Urinary bladder (tissue), 4 donors: Measurements from ENCODE around the gene KDM3B. TPM values are rescaled to one million over a fixed set of nuclear protein-coding genes. Genes with fewer than 3 reads are reported as not detected.
"Not testable (repeated sequence)": the region's sequence is repeated elsewhere in the genome, so short reads cannot be mapped to it uniquely, and the experiment has no call there.

Experiments used
- DNase-seq: peaks from one replicate; pipeline ENCODE4 v3.0.0-alpha.2; 2015; ENCODE audit errors: extremely low spot score
- H3K27ac ChIP-seq: one replicate; pipeline ENCODE4 v1.5.1; 2013; ENCODE audit warnings: low read depth, mild to moderate bottlenecking, moderate library complexity
- H3K36me3 ChIP-seq: one replicate; pipeline ENCODE4 v1.6.1; 2013; ENCODE audit warnings: mild to moderate bottlenecking, moderate library complexity; ENCODE audit not compliant: insufficient read depth
- H3K4me1 ChIP-seq: one replicate; pipeline ENCODE4 v1.6.1; 2013; ENCODE audit warnings: mild to moderate bottlenecking, moderate library complexity; ENCODE audit not compliant: insufficient read depth
- H3K4me3 ChIP-seq: one replicate; pipeline ENCODE4 v1.5.1; 2013; ENCODE audit warnings: low read depth, low read length
- WGBS: extraction: QIAGEN DNeasy Blood & Tissue Kit; methylation state at CpG from one replicate; pipeline ENCODE4 v1.1.7; 2013; 5-methylcytosine and 5-hydroxymethylcytosine counted together
- polyA plus RNA-seq: library from polyadenylated mRNA; stranded (reverse); fragments of 200-250 nt; gene quantifications from one replicate; pipeline ENCODE4 v1.2.3, GENCODE V29; 2013
- total RNA-seq: library from RNA; depleted of rRNA; stranded (reverse); fragments of >200 nt; gene quantifications from one replicate; pipeline ENCODE4 v1.2.3, GENCODE V29; 2014
- donor health status: healthy with polysubstance abuse.
- donor health status: healthy.

The KDM3B gene
- total RNA-seq = 68.7 TPM
- polyA plus RNA-seq = 36.2 TPM

DNA sequence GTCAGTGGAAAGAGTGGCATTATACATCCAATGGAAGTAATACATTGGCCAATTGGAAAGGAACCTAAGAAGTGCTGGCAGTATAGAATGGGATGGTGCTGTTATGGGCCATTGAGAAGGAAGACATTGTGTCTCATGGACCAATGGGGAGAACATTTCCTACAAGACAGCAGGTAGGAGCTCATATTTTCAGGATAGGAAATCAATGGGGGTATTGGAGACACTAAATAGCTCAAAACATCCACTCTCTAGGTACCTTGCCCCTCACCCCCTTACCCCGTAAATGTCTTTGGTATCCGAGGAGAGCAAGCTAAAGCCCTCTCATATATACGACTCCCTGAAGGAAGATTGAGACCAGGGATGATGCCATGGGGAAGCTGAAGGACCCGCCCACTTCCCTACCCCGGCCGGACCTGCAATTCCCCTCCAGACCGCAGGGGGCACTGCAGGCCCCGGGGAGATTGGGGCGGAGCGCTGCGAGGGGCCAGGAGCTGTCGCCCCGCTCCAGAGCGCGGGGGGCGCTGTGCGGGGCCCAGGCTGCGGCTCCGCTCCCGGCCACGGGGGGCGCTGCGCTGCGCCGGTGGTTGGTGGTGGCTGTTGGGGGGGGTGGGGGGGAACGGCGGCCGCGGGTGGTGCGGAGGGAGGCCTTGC is at the start of gene KDM3B:
KDM3B (plus strand) TSS at position 615 of the 651 bp plus-strand sequence. CDS start 111 bp downstream, outside the sequence.
- H3K27ac ChIP-seq = peak within 1 kb of the TSS; percentile 100
- H3K36me3 ChIP-seq = no peaks in the 10 kb centered on the region
- WGBS = 7% methylated on average over 30 of the region's 30 CpGs
- peaks cover 2% of the 10 kb centered on the region for H3K4me1 ChIP-seq
- H3K4me3 ChIP-seq = peak within 1 kb of the TSS; percentile 99
- DNase-seq = no peak

DNA sequence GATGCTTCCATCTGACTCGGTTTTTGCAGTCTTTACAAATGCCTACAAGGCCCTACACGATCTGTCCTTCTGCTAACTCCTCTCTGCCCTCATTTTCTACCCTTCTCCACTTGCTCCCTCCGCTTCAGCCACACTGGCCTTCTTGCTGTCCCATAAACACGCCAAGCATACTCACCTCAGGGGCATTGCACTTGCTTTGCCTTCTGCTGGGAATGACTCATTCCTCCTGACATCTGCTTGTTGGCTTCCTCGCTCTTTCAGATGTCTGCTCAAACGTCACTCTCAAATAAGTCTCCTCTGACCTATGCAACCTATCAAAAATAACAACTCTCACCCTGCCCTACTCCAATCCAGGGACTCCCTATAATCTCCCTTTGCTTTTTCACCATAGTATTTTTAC is 49.1 kb upstream of the KDM3B start:
- H3K4me1 ChIP-seq = no peaks in the 10 kb centered on the region
- no peak overlapping the region for H3K27ac ChIP-seq
- no peak overlapping the region for H3K4me3 ChIP-seq
- 91% methylated on average over 6 of the region's 6 CpGs for WGBS
- DNase-seq = no peak
- H3K36me3 ChIP-seq = no peaks in the 10 kb centered on the region

DNA sequence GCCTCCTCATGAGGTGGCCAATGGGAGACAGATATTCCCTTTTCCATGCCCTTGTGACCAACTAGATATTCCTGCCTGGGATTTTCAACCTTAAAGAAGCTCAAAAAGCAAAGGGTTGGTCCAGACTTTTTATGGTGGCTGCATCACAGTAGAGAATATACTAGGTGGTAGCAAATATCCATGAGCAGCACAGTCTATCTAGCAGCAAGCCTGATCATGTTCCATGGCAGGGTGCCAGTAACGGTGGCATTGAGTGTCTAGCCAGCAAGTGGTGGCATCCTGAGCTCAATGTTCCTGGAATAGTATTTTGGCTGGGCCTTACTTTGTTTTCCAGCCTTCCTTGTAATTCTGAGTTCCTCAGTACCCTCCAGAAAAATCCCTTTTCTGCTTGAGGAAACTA is 46.7 kb upstream of the KDM3B start:
- no peak overlapping the region for H3K27ac ChIP-seq

DNA sequence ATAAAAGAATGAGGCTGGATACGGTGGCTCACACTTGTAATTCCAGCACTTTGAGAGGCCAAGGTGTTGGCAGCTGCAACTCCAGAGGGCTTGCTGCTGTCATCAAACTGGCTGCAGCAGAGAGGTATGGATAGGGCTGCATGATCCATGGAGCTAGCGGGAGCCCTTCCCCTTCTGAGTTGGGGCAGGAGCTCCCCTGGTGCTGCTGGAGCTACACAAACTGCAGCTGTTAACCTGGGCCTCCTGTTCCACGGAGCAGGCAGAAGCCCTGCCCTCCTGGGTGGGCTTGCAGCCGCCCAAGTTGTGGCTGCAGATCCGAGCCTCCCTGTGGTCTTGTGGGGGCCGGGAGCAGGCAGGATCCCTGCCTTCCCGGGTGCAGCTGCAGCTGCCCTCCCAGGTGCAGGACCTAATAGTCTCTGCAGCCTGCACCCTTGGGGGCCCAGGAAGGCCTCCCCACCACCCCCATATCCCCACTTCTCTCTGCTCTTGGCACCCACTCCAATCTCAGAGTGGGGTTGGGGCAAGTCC is 36.7 kb upstream of the KDM3B start:
- Histone ChIP-seq H3K4me3 (no peak overlapping the region), H3K27ac (no peak overlapping the region), H3K36me3 (no peaks in the 10 kb centered on the region), H3K4me1 (no peaks in the 10 kb centered on the region)
- WGBS = 93% methylated on average over 7 of the region's 7 CpGs
- no peak for DNase-seq

More for the DNA sequence above, 46.7 kb upstream of the KDM3B start:
- no peaks in the 10 kb centered on the region for H3K36me3 ChIP-seq
- no peaks in the 10 kb centered on the region for H3K4me1 ChIP-seq
- 73% methylated on average over 1 of the region's 1 CpG for WGBS
- H3K4me3 ChIP-seq = no peak overlapping the region
- DNase-seq = peak; percentile 7

DNA sequence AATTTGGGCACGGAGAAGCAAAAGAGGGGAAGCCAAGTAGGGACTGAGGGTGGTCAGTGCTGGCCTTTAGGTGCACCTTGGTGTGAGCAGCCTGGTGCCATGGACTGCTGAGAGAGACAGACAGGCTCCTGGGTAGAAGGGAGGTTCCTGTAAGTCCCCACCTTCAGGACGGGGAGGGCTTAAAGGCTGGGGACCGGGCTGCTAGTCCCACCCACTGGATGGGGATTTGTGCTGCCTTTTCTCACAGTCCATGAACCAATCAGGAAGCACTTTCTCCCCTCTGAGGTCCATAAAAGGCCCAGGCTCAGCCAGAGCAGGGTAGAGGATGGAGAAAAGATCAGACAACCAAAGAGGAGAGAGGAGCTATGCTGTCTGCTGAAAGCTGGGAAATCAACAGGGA is 36.1 kb upstream of the KDM3B start:
- Histone ChIP-seq H3K4me3 (no peak overlapping the region), H3K36me3 (no peaks in the 10 kb centered on the region), H3K27ac (no peak overlapping the region), H3K4me1 (no peaks in the 10 kb centered on the region)
- WGBS = 73% methylated on average over 3 of the region's 3 CpGs
- no peak for DNase-seq

DNA sequence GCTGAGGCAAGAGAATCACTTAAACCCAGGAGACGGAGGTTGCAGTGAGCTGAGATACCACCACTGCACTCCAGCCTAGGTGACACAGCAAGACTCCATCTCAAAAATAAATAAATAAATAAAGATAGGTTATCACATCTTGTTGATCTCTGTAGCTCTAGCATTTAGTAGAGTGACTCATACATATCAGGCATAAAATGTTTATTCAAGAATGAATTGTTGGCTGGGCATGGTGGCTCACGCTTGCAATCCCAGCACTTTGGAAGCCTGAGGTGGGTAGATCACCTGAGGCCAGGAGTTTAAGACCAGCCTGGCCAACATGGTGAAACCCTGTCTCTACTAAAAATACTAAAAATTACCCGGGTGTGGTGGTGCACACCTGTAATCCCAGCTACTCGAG is 34.3 kb upstream of the KDM3B start:
- not testable (repeated sequence) for H3K36me3 ChIP-seq, DNase-seq, H3K4me3 ChIP-seq, H3K4me1 ChIP-seq, H3K27ac ChIP-seq
- WGBS = 90% methylated on average over 4 of the region's 4 CpGs

- 3% methylated on average over 12 of the region's 12 CpGs for WGBS
- no peak for DNase-seq
- H3K4me3 ChIP-seq = no peak overlapping the region
Observed at GRCh38 chr5:138330813-138331448, 21.6 kb upstream of the KDM3B start.

DNA sequence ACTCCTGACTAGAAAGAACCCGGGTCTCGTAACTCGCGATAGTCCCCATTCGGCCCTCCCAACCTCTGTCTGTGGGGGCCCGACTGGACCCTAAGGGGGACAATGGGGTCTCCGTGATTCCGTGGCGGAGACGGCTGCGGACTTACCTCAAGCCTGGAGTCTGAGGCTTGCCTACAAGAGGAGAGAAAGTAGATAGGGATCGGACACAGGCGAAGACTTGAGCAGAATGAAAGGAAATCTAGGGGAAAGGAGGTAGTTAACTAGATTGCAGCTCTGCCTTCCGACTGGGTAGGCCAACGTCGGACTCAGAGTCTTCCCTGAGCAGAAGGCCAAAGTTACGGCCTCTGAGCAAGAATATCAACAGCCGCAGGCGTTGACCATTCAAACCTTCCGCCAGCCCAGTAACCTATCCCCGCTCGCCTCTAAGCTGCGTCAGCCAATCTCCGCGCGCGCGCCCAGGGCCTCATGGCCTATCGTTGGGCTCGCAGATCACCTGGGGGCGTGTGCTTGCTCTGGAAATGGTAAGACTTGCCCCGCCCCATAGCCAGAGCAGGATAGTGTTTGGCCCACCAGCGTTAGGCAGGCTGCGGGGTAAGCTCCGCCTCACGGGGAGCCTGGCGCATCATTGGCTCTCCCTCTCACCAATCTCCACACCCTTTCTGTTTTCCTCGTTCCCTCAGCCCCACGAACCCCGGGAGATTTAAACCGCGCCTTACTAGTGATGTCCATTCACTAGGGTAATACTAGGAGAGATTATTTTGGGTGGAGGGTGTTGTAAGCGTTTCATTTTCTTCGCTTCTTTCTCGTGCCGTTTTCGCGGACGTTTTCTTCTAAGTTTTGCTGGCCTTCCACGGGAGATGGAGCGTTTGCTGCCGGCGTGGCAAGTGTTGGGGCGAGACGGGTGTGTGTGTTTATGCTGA is 20.8 kb upstream of the KDM3B start, which contains the start of gene CDC25C:
CDC25C (minus strand) TSS at position 356 of the 920 bp plus-strand sequence. CDS start 624 bp downstream, outside the sequence.
- H3K36me3 ChIP-seq = no peaks in the 10 kb centered on the region
- DNase-seq = peak; percentile 98
- H3K27ac ChIP-seq = no peak within 1 kb of the TSS
- WGBS = under 1% methylated on average over 55 of the region's 55 CpGs
- peak within 1 kb of the TSS; percentile 22 for H3K4me3 ChIP-seq
- H3K4me1 ChIP-seq = no peaks in the 10 kb centered on the region

More at GRCh38 chr5:138330813-138331448, 21.6 kb upstream of the KDM3B start:
- no peaks in the 10 kb centered on the region for H3K36me3 ChIP-seq
- no peaks in the 10 kb centered on the region for H3K4me1 ChIP-seq
- no peak overlapping the region for H3K27ac ChIP-seq

DNA sequence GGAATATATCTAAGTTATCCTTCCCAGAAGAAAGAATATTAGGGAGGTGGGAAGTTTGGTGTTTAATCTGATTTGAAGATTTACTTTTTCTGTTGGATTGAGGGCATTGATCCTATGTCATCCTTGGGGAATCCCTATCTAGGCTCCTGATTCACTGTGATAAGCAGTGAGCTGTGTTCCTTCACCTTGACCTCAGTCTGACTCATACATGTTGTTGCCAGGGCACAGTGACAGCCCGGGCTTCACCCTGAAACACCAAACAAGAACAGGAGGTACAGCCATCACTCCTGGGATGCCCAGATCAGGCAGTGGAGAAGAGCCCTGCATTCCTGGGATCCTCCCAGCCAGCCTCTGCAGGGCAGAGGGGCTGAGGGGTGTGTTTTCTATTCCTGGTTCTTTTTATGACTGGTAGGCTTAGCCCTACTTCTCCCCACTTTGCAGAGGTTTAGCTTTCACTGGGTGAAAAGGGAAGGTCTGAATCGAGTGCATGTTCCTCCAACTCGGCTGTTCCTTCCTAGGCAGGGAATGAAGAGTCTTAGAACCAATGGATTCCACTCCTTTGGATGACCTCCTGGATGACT is 17.5 kb upstream of the KDM3B start:
- Histone ChIP-seq H3K36me3 (no peaks in the 10 kb centered on the region), H3K27ac (no peak overlapping the region), H3K4me1 (no peaks in the 10 kb centered on the region), H3K4me3 (no peak overlapping the region)
- 79% methylated on average over 3 of the region's 3 CpGs for WGBS
- DNase-seq = no peak

- no peaks in the 10 kb centered on the region for H3K36me3 ChIP-seq
- H3K4me3 ChIP-seq = peak overlapping the region; percentile 85
- peak; percentile 86 for DNase-seq
- H3K27ac ChIP-seq = peak overlapping the region; percentile 98
- H3K4me1 ChIP-seq = no peaks in the 10 kb centered on the region
- WGBS = 24% methylated on average over 13 of the region's 13 CpGs
Observed at GRCh38 chr5:138336952-138337684, 15.4 kb upstream of the KDM3B start.

DNA sequence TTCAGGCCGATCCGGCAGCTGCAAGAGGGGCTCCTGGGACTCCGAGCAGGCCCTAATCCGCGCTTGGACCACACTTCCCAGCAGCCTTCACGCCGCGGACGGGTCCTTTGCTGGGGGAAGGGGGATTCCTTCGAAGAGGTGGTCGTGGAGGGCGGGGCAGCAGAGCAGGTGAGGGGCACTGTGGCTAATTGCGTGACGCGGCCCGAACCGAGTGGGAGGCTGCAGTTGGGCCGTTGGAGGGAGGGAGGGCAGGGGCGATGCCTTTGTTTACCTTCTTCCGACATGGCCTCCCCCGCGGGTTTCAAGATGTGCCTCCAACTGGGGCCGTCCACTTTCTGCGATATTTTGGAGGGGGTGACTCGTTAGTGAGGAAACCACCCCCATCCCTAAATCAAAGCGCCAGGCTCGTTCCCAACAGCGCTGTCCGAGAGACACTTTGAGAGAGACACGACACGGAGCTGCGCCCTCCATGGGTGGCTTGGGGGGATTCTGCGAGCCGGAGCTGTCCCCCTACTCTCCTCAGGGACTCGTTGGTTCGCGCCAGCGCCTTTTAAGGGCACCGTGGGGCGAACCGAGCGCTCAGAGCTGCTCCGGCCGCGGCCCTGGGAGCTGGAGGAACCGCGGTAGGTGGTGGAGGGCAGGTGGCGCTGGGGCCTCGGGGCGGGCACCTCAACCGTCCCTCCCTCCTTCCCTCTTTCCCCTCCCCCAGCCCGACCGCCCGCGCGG is 14.6 kb upstream of the KDM3B start, which contains the start of gene FAM53C:
FAM53C (plus strand) TSS at position 582 of the 726 bp plus-strand sequence. CDS start 3,070 bp downstream, outside the sequence.
- Histone ChIP-seq H3K36me3 (no peaks in the 10 kb centered on the region), H3K27ac (peak within 1 kb of the TSS; percentile 98), H3K4me1 (no peaks in the 10 kb centered on the region), H3K4me3 (peak within 1 kb of the TSS; percentile 85)
- WGBS = under 1% methylated on average over 56 of the region's 56 CpGs
- peak; percentile 89 for DNase-seq
